Trophoblast cell (in vitro differentiated cells and primary cell): Measurements from ENCODE around the gene LIPE.

ENCODE experiments used
- DNase-seq, 2 donors: peaks; one replicate each; pipeline ENCODE4 v3.0.0-alpha.2; 2016
- H2AFZ ChIP-seq: 2 replicates; pipeline ENCODE4 v1.6.1; 2013; ENCODE audit warnings: low read length, moderate library complexity, mild to moderate bottlenecking; ENCODE audit not compliant: insufficient read depth, poor library complexity
- H2AK5ac ChIP-seq: 2 replicates; pipeline ENCODE4 v1.6.1; 2013; ENCODE audit warnings: mild to moderate bottlenecking, low read length
- H2BK120ac ChIP-seq: 2 replicates; pipeline ENCODE4 v1.6.1; 2013; ENCODE audit warnings: low read length, mild to moderate bottlenecking, moderate library complexity; ENCODE audit not compliant: insufficient read depth, poor library complexity
- H2BK12ac ChIP-seq: 2 replicates; pipeline ENCODE4 v1.6.1; 2013; ENCODE audit warnings: mild to moderate bottlenecking, low read length, moderate library complexity
- H2BK5ac ChIP-seq: 2 replicates; pipeline ENCODE4 v1.6.1; 2013; ENCODE audit warnings: low read length, low read depth, moderate library complexity, mild to moderate bottlenecking; ENCODE audit not compliant: poor library complexity
- H3K14ac ChIP-seq: 2 replicates; pipeline ENCODE4 v1.6.1; 2013; ENCODE audit warnings: mild to moderate bottlenecking, low read length
- H3K18ac ChIP-seq: 2 replicates; pipeline ENCODE4 v1.6.1; 2013; ENCODE audit warnings: mild to moderate bottlenecking, low read length
- H3K23ac ChIP-seq: 2 replicates; pipeline ENCODE4 v1.6.1; 2013; ENCODE audit warnings: low read length
- H3K27ac ChIP-seq: 2 replicates; pipeline ENCODE4 v1.5.1; 2013; ENCODE audit warnings: low read depth, mild to moderate bottlenecking, inconsistent platforms, low read length, moderate library complexity
- H3K27me3 ChIP-seq: 2 replicates; pipeline ENCODE4 v1.6.1; 2013; ENCODE audit warnings: inconsistent platforms, mild to moderate bottlenecking, low read length, moderate library complexity; ENCODE audit not compliant: insufficient read depth
- H3K36me3 ChIP-seq, 2 experiments: 1 replicate in 1 of 2; 2 replicates in 1 of 2; pipeline ENCODE4 v1.6.1; 2013; ENCODE audit warnings: low read length in 2 of 2, mild to moderate bottlenecking in 2 of 2, moderate library complexity in 1 of 2; ENCODE audit not compliant: insufficient read depth in 2 of 2, control insufficient read depth in 1 of 2
- H3K4ac ChIP-seq: 2 replicates; pipeline ENCODE4 v1.6.1; 2013; ENCODE audit warnings: low read depth, mild to moderate bottlenecking, low read length, moderate library complexity
- H3K4me1 ChIP-seq, 2 experiments: 1 replicate in 1 of 2; 2 replicates in 1 of 2; pipeline ENCODE4 v1.6.1; 2013; ENCODE audit warnings: low read length in 2 of 2, mild to moderate bottlenecking in 2 of 2, moderate library complexity in 1 of 2; ENCODE audit not compliant: insufficient read depth in 2 of 2, control insufficient read depth in 1 of 2
- H3K4me2 ChIP-seq: 2 replicates; pipeline ENCODE4 v1.6.1; 2013; ENCODE audit warnings: inconsistent platforms, mild to moderate bottlenecking, low read length, moderate library complexity
- H3K4me3 ChIP-seq: 2 replicates; pipeline ENCODE4 v1.5.1; 2013; ENCODE audit warnings: mild to moderate bottlenecking, low read depth, low read length, inconsistent platforms
- H3K79me1 ChIP-seq: one replicate; pipeline ENCODE4 v1.6.1; 2013; ENCODE audit warnings: low read length
- H3K79me2 ChIP-seq: 2 replicates; pipeline ENCODE4 v1.6.1; 2013; ENCODE audit warnings: low read length, mild to moderate bottlenecking; ENCODE audit not compliant: control insufficient read depth, insufficient read depth, poor library complexity
- H3K9ac ChIP-seq: 2 replicates; pipeline ENCODE4 v1.6.1; 2013; ENCODE audit warnings: mild to moderate bottlenecking, low read length
- H3K9me3 ChIP-seq: 2 replicates; pipeline ENCODE4 v1.6.1; 2013; ENCODE audit warnings: low read depth, mild to moderate bottlenecking, control low read depth, inconsistent platforms, low read length; ENCODE audit not compliant: insufficient read depth
- H4K12ac ChIP-seq: 2 replicates; pipeline ENCODE4 v1.6.1; 2013; ENCODE audit warnings: low read depth, mild to moderate bottlenecking, low read length, moderate library complexity
- H4K8ac ChIP-seq: 2 replicates; pipeline ENCODE4 v1.6.1; 2013; ENCODE audit warnings: low read depth, mild to moderate bottlenecking, low read length, moderate library complexity
- H4K91ac ChIP-seq: one replicate; pipeline ENCODE4 v1.6.1; 2013; ENCODE audit warnings: low read depth, mild to moderate bottlenecking, low read length, moderate library complexity
- WGBS: extraction: QIAGEN DNeasy Blood & Tissue Kit; methylation state at CpG from one replicate; pipeline ENCODE4 v1.1.7; 2013; ENCODE audit warnings: missing lambda C conversion rate; ENCODE audit not compliant: insufficient read length, insufficient coverage; ENCODE audit errors: extremely low coverage; 5-methylcytosine and 5-hydroxymethylcytosine counted together

LIPE gene

DNA sequence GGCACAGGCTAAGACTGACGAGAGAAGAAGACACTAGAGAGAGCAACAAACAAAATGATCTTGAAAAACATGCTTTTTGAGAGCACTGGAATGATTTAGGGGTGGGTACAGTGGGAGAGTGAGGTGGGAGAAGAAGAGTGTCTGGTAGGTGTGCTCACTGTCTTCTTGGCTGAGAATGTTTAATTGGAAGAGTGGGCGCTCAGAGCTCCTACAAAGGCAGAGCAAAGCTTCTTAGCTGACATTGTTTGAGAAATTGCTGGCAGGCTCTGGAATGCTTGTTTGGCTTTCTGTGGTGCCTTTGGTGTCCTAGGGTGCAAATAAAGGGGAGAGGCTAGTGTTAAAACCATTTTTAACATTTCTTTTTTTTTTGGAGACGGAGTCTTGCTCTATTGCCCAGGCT lies 1.5 kb upstream of the LIPE start:
- H3K4me2 ChIP-seq = no peak overlapping the region
- H3K9ac ChIP-seq = no peak overlapping the region
- no peak overlapping the region for H4K8ac ChIP-seq
- no CpG with 5 or more reads among the region's 3 CpGs for WGBS
- H3K4me3 ChIP-seq = no peak overlapping the region
- H2BK12ac ChIP-seq = no peak overlapping the region
- no peak overlapping the region for H3K27ac ChIP-seq
- H3K23ac ChIP-seq = no peak overlapping the region
- no peaks in the 10 kb centered on the region for H3K79me2 ChIP-seq
- H3K18ac ChIP-seq = no peak overlapping the region
- peaks cover 3 to 7% of the 10 kb centered on the region in 2 experiments for H3K4me1 ChIP-seq
- H3K4ac ChIP-seq = no peak overlapping the region
- peaks cover 8% of the 10 kb centered on the region for H3K27me3 ChIP-seq
- H3K14ac ChIP-seq = no peak overlapping the region
- no peak overlapping the region for H4K91ac ChIP-seq
- H2AFZ ChIP-seq = no peak overlapping the region
- no peak overlapping the region for H4K12ac ChIP-seq
- H3K9me3 ChIP-seq = peaks cover 6% of the 10 kb centered on the region
- H2BK5ac ChIP-seq = no peak overlapping the region
- H3K36me3 ChIP-seq = no peaks in the 10 kb centered on the region
- H2AK5ac ChIP-seq = no peak overlapping the region
- no peaks in the 10 kb centered on the region for H3K79me1 ChIP-seq
- H2BK120ac ChIP-seq = no peak overlapping the region
- no peak for DNase-seq

DNA sequence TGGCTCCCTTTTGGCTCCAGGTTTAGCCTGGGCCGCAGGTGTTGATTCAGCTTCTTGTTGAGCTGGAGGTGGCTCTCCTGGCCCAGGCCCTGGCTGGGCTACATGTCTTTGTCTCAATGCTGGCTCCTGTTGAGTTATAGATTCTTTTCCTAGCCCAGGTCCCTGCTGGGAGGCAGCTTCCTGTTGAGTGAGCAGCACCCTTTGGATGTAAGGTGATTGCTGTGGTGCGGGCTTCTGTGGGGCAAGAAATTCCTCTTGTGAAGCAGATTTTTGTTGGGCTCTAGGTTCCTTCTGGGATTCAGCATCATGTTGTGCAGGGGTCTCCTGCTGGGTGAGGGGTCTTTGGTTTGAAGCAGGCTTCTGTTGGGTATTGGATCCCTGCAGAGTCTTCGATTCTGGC lies 545 bp downstream of the LIPE start:
- Histone ChIP-seq H2AFZ (no peak overlapping the region), H4K91ac (no peak overlapping the region), H3K27ac (no peak overlapping the region), H3K79me1 (peaks cover 2% of the 10 kb centered on the region), H3K4me1 (peaks cover 6 to 13% of the 10 kb centered on the region in 2 experiments), H2BK12ac (no peak overlapping the region), H3K14ac (no peak overlapping the region), H4K12ac (no peak overlapping the region), H3K9me3 (peaks cover 8% of the 10 kb centered on the region), H3K27me3 (peaks cover 8% of the 10 kb centered on the region), H3K4me2 (no peak overlapping the region), H3K23ac (no peak overlapping the region), H3K4ac (no peak overlapping the region), H3K18ac (no peak overlapping the region), H3K79me2 (no peaks in the 10 kb centered on the region), H4K8ac (no peak overlapping the region), H3K4me3 (no peak overlapping the region), H2BK5ac (no peak overlapping the region), H3K36me3 (no peaks in the 10 kb centered on the region), H2BK120ac (no peak overlapping the region), H3K9ac (no peak overlapping the region), H2AK5ac (no peak overlapping the region)
- WGBS = no CpG with 5 or more reads among the region's 3 CpGs
- no peak for DNase-seq

- peaks cover 8% of the 10 kb centered on the region for H3K9me3 ChIP-seq
- no peak overlapping the region for H2AFZ ChIP-seq
- H3K23ac ChIP-seq = no peak overlapping the region
- no peak overlapping the region for H3K9ac ChIP-seq
- H3K27me3 ChIP-seq = peaks cover 8% of the 10 kb centered on the region
- H2AK5ac ChIP-seq = no peak overlapping the region
- peaks cover 6 to 13% of the 10 kb centered on the region in 2 experiments for H3K4me1 ChIP-seq
- H2BK5ac ChIP-seq = no peak overlapping the region
- H3K4ac ChIP-seq = no peak overlapping the region
- no peak overlapping the region for H3K27ac ChIP-seq
- no peak overlapping the region for H3K18ac ChIP-seq
- H3K4me3 ChIP-seq = no peak overlapping the region
- no CpG with 5 or more reads among the region's 13 CpGs for WGBS
- no peak overlapping the region for H4K12ac ChIP-seq
- H3K79me1 ChIP-seq = peaks cover 2% of the 10 kb centered on the region
- no peaks in the 10 kb centered on the region for H3K36me3 ChIP-seq
- DNase-seq = no peak
- H3K4me2 ChIP-seq = no peak overlapping the region
- H3K14ac ChIP-seq = no peak overlapping the region
- H4K8ac ChIP-seq = no peak overlapping the region
- no peak overlapping the region for H4K91ac ChIP-seq
- H3K79me2 ChIP-seq = no peaks in the 10 kb centered on the region
- H2BK12ac ChIP-seq = no peak overlapping the region
- no peak overlapping the region for H2BK120ac ChIP-seq
Measured at GRCh38 chr19:42424712-42425131, 2.5 kb downstream of the LIPE start.

DNA sequence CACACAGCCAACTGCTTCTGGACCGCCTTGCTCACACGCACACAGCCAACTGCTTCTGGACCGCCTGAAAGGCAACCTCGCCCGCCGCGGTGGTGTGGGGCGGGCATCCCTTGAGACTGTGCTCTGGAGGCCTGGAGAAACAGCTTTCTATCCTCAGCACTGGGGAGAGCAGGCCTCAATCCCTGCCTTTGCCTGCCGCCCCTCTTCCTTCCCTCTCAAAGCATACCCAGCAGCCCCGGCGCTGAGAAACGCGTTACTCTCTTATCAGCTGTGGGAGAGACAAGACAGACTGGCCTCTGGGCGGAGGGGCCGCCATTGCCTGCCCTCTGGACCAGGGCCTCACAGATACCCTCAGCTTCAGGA lies 2.9 kb downstream of the LIPE start:
- no CpG with 5 or more reads among the region's 15 CpGs for WGBS
- Histone ChIP-seq H4K8ac (no peak overlapping the region), H2AK5ac (no peak overlapping the region), H3K9ac (no peak overlapping the region), H3K4me2 (no peak overlapping the region), H3K18ac (no peak overlapping the region), H4K12ac (no peak overlapping the region), H3K79me2 (no peaks in the 10 kb centered on the region), H3K23ac (no peak overlapping the region), H3K27me3 (peaks cover 8% of the 10 kb centered on the region), H2AFZ (no peak overlapping the region), H2BK120ac (no peak overlapping the region), H3K4ac (no peak overlapping the region), H3K4me1 (peaks cover 6 to 13% of the 10 kb centered on the region in 2 experiments), H3K36me3 (no peaks in the 10 kb centered on the region), H3K4me3 (no peak overlapping the region), H3K14ac (no peak overlapping the region), H3K27ac (no peak overlapping the region), H3K9me3 (peaks cover 8% of the 10 kb centered on the region), H4K91ac (no peak overlapping the region), H2BK12ac (no peak overlapping the region), H2BK5ac (no peak overlapping the region), H3K79me1 (peaks cover 2% of the 10 kb centered on the region)
- no peak for DNase-seq
